DMS114 treated with DMSO at 0.1 percent for 48 hours (cell line): ENCODE data around the gene TREX2.

Experiments
- DNase-seq: peaks from one replicate; lab custom pipeline; 2025; ENCODE audit not compliant: unreplicated experiment; lab: John Stamatoyannopoulos, UW

Gene TREX2

DNA sequence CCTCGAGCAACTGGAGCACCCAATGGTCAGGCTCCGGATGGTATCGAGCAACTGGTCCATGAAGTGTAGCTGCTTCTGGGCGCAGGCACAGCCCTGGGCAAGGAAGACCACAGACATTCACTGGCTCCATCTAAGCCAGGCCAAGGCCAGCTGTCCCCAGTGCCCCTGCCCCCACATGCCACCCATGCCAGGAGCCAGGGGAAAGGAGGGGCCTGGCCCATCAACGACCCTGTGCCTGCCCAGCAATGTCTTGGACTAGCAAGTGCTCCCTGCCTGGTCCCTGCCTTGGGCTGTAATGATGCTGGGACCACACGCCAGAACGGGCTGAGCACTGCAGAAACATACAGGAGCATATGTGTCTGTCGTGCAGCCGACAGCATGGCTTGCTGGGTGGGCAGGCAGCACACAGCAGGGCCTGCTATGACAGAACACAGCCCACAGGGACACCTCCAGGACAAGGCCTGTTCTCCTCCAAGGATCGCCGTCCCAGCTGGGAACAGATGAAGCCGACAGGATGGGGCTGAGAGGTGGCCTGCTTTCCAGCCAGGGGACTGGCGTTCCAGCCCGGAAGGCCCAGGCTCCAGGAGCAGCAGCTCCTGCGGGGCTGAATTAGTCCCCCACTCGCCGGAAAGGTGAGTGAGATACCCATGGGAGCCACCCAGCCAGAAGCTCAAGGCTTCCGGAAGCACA is 11.4 kb upstream of the TREX2 start:
- no peak for DNase-seq

- no peak for DNase-seq
Measured at GRCh38 chrX:153456704-153457103, 10.8 kb upstream of the TREX2 start.

GRCh38 chrX:153456161-153456560 is 10.3 kb upstream of the TREX2 start:
- DNase-seq: no peak

- DNase-seq: no peak
Measured at GRCh38 chrX:153455571-153455970, 9.7 kb upstream of the TREX2 start.

- no peak for DNase-seq
Measured at GRCh38 chrX:153454901-153455550, 9.2 kb upstream of the TREX2 start.

DNA sequence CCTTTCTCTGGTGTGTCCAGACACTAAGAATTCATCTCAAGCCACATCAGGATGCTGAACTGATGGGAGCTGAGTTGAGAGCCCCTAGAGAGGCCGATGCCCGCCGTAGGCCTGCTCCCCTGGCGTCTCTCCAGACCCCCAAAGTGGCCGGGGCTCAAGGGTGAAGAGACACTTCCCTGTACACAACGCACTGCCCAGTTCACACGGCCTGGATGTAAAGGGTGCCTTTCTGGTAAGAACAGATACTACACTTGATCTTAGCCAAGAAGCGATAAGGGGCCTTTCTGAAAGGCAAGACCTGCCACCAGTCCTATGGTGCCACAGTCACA is 5.1 kb upstream of the TREX2 start:
- DNase-seq: no peak

GRCh38 chrX:153450114-153450948 is 4.5 kb upstream of the TREX2 start:
- no peak for DNase-seq

- DNase-seq: no peak
Measured at GRCh38 chrX:153449368-153450113, 3.7 kb upstream of the TREX2 start.

- DNase-seq: no peak
Measured at GRCh38 chrX:153448556-153449367, 2.9 kb upstream of the TREX2 start.

DNA sequence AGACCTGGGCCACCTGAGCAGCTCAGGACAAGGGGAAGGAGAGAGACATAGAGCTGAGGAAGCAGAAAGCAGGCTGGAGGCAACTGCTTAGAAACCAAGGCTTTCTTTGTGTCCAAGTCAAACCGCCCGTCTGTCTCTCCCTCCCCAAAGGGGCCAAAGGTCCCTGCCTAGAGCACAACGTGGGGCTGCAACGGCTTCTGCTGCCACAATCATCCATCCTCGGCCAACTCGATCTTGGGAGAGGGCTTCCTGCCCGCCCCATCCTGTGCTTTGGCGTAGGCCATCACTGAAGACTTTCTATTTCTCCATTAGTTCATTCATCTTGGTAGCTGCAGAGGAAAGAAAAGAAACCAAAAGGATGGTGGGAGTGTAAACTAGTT is 1.7 kb upstream of the TREX2 start:
- no peak for DNase-seq

- DNase-seq: no peak
Measured at GRCh38 chrX:153446950-153447580, 1.2 kb upstream of the TREX2 start.

- no peak for DNase-seq
Measured at GRCh38 chrX:153446636-153446936, 730 bp upstream of the TREX2 start.

DNA sequence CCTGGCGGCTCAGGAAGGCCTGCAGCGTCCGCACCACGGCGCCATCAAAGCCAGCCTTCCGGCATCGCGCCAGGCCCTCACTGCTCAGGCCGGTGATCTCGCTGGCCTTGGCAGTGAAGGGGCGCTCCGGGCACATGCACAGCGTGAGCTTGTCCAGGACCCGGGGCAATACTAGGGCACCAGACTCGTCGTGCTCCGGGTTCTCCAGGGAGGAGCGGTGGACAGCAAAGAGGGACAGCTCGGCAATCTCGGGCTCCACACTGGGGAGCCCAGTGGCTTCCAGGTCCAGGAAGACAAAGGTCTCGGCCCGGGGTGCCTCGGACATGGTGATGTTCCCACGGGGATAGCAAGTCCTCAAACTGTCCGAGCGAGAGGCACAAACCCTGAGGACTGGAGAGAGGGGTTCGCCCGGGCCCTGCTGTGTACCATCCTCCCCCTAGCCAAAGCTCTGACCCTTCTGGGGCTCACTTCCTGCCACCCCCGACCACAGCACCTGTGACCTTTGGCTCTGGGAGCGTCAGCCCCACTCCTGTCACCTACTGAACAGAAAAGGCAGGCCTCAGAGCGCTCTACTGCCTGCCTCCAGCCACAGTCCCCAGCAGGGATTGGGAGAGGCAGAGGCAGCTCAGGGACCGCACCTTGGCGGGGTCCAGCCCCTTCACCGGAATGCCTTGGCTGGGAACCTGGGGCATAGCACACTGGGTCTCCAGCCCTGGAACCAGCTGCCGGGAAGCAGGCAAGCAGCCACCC is 575 bp downstream of the TREX2 start:
- no peak for DNase-seq

- DNase-seq: no peak
Measured at GRCh38 chrX:153444333-153445011, 1.4 kb downstream of the TREX2 start.

- DNase-seq: no peak
Measured at GRCh38 chrX:153443476-153444332, 2.2 kb downstream of the TREX2 start.

GRCh38 chrX:153442463-153442862 is 3.4 kb downstream of the TREX2 start:
- DNase-seq: no peak

GRCh38 chrX:153441981-153442380 is 3.9 kb downstream of the TREX2 start:
- no peak for DNase-seq

- no peak for DNase-seq
Measured at GRCh38 chrX:153441296-153441695, 4.6 kb downstream of the TREX2 start.
